HTERT RPE-1 (cell line): ENCODE data around the gene TEX19.

Experiments used
- in situ Hi-C: fragments of 300-500 bp; cut with MboI; formaldehyde crosslinking; loops from 4 replicates; pipeline ENCODE4 v1.14.3; 2020; ENCODE audit warnings: low sequenced_read_pairs

Gene TEX19

GRCh38 chr17:82388223-82388921 lies 29.3 kb downstream of the TEX19 start:
- in situ Hi-C loops, result no loop called here

GRCh38 chr17:82388922-82389283 lies 29.9 kb downstream of the TEX19 start:
- in situ Hi-C loops, result no loop called here

GRCh38 chr17:82389379-82389778 lies 30.3 kb downstream of the TEX19 start:
- in situ Hi-C loops, result no loop called here

GRCh38 chr17:82390015-82390859 lies 31.2 kb downstream of the TEX19 start:
- in situ Hi-C loops, result no loop called here

GRCh38 chr17:82390860-82391435 lies 31.9 kb downstream of the TEX19 start:
- in situ Hi-C loops, result no loop called here

GRCh38 chr17:82391496-82392066 lies 32.5 kb downstream of the TEX19 start:
- in situ Hi-C loops, result no loop called here

- in situ Hi-C loops, result no loop called here
Measured at GRCh38 chr17:82392209-82392920, 33.3 kb downstream of the TEX19 start.

GRCh38 chr17:82392941-82393340 lies 33.9 kb downstream of the TEX19 start:
- in situ Hi-C loops, result no loop called here

GRCh38 chr17:82394278-82394677 lies 35.2 kb downstream of the TEX19 start:
- in situ Hi-C loops, result no loop called here

- in situ Hi-C loops, result no loop called here
Measured at GRCh38 chr17:82396601-82397435, 37.8 kb downstream of the TEX19 start.

GRCh38 chr17:82397449-82398335 lies 38.6 kb downstream of the TEX19 start:
- in situ Hi-C loops, result no loop called here

- in situ Hi-C loops, result no loop called here
Measured at GRCh38 chr17:82399041-82399441, 40.0 kb downstream of the TEX19 start.

- in situ Hi-C loops, result no loop called here
Measured at GRCh38 chr17:82399601-82400101, 40.6 kb downstream of the TEX19 start.

GRCh38 chr17:82400206-82400605 lies 41.2 kb downstream of the TEX19 start:
- in situ Hi-C loops, result no loop called here

GRCh38 chr17:82400830-82401229 lies 41.8 kb downstream of the TEX19 start:
- in situ Hi-C loops, result no loop called here

GRCh38 chr17:82402865-82403264 lies 43.8 kb downstream of the TEX19 start:
- in situ Hi-C loops, result no loop called here

- in situ Hi-C loops, result no loop called here
Measured at GRCh38 chr17:82403662-82404660, 44.9 kb downstream of the TEX19 start.

- in situ Hi-C loops, result no loop called here
Measured at GRCh38 chr17:82405051-82405450, 46.0 kb downstream of the TEX19 start.
